Measurements from ENCODE around the gene ZRANB1. TPM values are rescaled to one million over a fixed set of nuclear protein-coding genes. Genes with fewer than 3 reads are reported as not detected.

ZRANB1 gene
- total RNA-seq: 15.0 and 18.9 TPM in 2 replicates

DNA sequence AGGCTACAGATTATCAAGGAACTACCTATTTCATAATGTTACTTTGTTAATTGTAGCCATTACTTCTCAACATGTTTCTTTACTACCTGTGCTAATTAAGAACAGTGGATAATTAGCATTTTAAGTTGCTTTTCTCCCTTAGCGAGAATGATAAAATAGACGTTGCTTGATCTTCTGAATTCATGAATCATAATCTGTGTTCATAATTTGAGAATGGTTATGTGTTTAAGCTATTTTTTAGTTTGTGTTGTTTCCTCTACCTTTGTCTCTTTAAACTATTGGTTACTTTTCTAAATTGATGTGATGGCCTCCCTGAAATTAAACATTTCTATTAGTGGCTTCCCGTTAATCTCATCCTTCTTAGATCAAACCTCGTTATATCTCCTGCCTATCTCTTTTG lies at the start of gene ZRANB1:
Gene ZRANB1, plus strand, starts transcription at position 301 of the 400 bp plus-strand sequence. CDS start 371 bp downstream, outside the sequence.
- no peak for TF ChIP-seq CTCF (IDR thresholded peaks at IDR 0.05; ENCODE audit: insufficient read depth, low read length, poor library complexity, severe bottlenecking)
- Histone ChIP-seq H3K4me3 (ENCODE audit: low read depth, low read length) (no peak within 1 kb of the TSS), H3K36me3 (ENCODE audit: control insufficient read depth, insufficient read depth, low read length) (no peaks in the 10 kb centered on the region), H3K27me3 (ENCODE audit: control insufficient read depth, insufficient read depth, low read length) (no peaks in the 10 kb centered on the region)
- DNase-seq (ENCODE audit: low read depth): no peak

DNA sequence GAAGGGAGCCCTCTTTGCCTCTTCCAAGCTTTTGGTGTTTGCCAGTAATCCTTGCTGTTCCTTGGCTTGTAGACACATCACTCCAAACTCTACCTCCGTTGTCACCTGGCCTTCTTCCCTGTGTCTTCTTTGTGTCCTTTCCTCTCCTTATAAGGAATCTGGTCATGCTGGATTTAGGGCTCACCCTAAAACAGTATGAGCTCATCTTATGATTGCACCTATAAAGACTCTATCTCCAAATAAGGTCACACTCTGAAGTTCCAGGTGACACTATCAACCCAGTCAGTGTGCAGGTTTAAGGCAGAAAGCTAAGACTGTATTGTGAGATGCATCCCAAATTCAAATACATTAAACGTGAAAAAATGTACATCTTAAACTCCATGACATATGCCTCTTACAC lies 49.0 kb upstream of the ZRANB1 start:
- Histone ChIP-seq H3K27me3 (ENCODE audit: control insufficient read depth, insufficient read depth, low read length) (no peaks in the 10 kb centered on the region), H3K36me3 (ENCODE audit: control insufficient read depth, insufficient read depth, low read length) (no peaks in the 10 kb centered on the region), H3K4me3 (ENCODE audit: low read depth, low read length) (no peak overlapping the region)
- no peak for DNase-seq (ENCODE audit: low read depth)
- no peak for TF ChIP-seq CTCF (IDR thresholded peaks at IDR 0.05; ENCODE audit: insufficient read depth, low read length, poor library complexity, severe bottlenecking)

GRCh38 chr10:124894569-124895215 lies 47.2 kb upstream of the ZRANB1 start:
- H3K4me3 ChIP-seq (ENCODE audit: low read depth, low read length): no peak overlapping the region
- no peaks in the 10 kb centered on the region for H3K27me3 ChIP-seq (ENCODE audit: control insufficient read depth, insufficient read depth, low read length)
- DNase-seq (ENCODE audit: low read depth): no peak
- no peak for TF ChIP-seq CTCF (IDR thresholded peaks at IDR 0.05; ENCODE audit: insufficient read depth, low read length, poor library complexity, severe bottlenecking)
- H3K36me3 ChIP-seq (ENCODE audit: control insufficient read depth, insufficient read depth, low read length): no peaks in the 10 kb centered on the region

GRCh38 chr10:124896751-124897150 lies 45.2 kb upstream of the ZRANB1 start:
- DNase-seq (ENCODE audit: low read depth): no peak
- H3K4me3 ChIP-seq (ENCODE audit: low read depth, low read length): no peak overlapping the region
- H3K27me3 ChIP-seq (ENCODE audit: control insufficient read depth, insufficient read depth, low read length): no peaks in the 10 kb centered on the region
- H3K36me3 ChIP-seq (ENCODE audit: control insufficient read depth, insufficient read depth, low read length): no peaks in the 10 kb centered on the region
- no peak for TF ChIP-seq CTCF (IDR thresholded peaks at IDR 0.05; ENCODE audit: insufficient read depth, low read length, poor library complexity, severe bottlenecking)

DNA sequence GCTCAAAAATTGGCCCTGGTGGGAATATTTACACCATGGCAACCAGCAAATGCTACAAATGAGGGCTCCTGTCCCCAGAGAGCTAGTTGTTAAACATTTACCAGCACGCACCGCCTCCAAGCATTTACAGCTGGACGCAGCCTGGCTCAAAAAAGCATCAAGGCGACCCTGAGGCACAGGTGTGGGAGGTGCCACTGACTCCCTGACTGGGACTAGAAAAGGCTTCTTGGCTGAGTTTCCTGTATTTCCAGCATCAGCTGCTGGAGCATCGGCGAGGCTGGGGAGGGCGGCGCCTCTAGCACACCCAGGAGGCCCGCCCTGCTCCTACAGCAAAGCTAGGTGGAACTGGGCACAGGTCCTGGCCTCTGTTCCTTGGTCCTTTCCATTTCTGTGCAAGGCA lies 43.5 kb upstream of the ZRANB1 start:
- DNase-seq (ENCODE audit: low read depth): no peak
- TF ChIP-seq CTCF (IDR thresholded peaks at IDR 0.05; ENCODE audit: insufficient read depth, low read length, poor library complexity, severe bottlenecking): no peak
- H3K27me3 ChIP-seq (ENCODE audit: control insufficient read depth, insufficient read depth, low read length): no peaks in the 10 kb centered on the region
- H3K4me3 ChIP-seq (ENCODE audit: low read depth, low read length): no peak overlapping the region
- H3K36me3 ChIP-seq (ENCODE audit: control insufficient read depth, insufficient read depth, low read length): no peaks in the 10 kb centered on the region

DNA sequence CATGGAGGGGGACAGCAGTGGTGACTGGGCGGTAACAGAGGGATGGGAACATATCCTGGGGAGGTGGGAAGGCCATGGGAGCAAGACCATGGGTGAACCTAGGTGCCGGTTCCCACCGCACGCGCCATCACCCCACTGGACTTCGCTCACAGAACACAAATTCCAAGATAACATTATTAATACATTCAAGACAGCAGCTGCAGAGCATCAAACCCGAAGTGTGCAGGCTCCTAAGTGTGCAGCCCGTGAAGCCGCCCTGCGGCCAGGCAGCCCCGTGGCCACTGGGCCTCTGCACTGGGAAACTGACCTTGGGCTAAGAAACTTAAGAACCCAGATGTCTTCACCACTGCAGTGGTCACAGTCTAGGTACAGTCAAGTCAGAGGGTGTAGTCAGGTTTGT lies 42.8 kb upstream of the ZRANB1 start:
- Histone ChIP-seq H3K27me3 (ENCODE audit: control insufficient read depth, insufficient read depth, low read length) (no peaks in the 10 kb centered on the region), H3K36me3 (ENCODE audit: control insufficient read depth, insufficient read depth, low read length) (no peaks in the 10 kb centered on the region), H3K4me3 (ENCODE audit: low read depth, low read length) (no peak overlapping the region)
- TF ChIP-seq CTCF (IDR thresholded peaks at IDR 0.05; ENCODE audit: insufficient read depth, low read length, poor library complexity, severe bottlenecking): no peak
- no peak for DNase-seq (ENCODE audit: low read depth)
